Endometrial microvascular endothelial cells (primary cell): ENCODE data around the gene PRKD3. TPM values are rescaled to one million over a fixed set of nuclear protein-coding genes. Genes with fewer than 3 reads are reported as not detected.

Source experiments
- in situ Hi-C: cut with HindIII; loops from 2 replicates; pipeline ENCODE4 v1.10.0; 2017; ENCODE audit warnings: low sequenced_read_pairs, low pct_unique_long_range_greater_than_20kb; ENCODE audit errors: inconsistent ontology term
- total RNA-seq: library from RNA; depleted of rRNA; stranded (reverse); fragments of >200 nt; gene quantifications from one replicate; pipeline ENCODE4 v1.2.3, GENCODE V29; 2015; ENCODE audit errors: inconsistent ontology term

PRKD3 gene
- 49.6 TPM for total RNA-seq

DNA sequence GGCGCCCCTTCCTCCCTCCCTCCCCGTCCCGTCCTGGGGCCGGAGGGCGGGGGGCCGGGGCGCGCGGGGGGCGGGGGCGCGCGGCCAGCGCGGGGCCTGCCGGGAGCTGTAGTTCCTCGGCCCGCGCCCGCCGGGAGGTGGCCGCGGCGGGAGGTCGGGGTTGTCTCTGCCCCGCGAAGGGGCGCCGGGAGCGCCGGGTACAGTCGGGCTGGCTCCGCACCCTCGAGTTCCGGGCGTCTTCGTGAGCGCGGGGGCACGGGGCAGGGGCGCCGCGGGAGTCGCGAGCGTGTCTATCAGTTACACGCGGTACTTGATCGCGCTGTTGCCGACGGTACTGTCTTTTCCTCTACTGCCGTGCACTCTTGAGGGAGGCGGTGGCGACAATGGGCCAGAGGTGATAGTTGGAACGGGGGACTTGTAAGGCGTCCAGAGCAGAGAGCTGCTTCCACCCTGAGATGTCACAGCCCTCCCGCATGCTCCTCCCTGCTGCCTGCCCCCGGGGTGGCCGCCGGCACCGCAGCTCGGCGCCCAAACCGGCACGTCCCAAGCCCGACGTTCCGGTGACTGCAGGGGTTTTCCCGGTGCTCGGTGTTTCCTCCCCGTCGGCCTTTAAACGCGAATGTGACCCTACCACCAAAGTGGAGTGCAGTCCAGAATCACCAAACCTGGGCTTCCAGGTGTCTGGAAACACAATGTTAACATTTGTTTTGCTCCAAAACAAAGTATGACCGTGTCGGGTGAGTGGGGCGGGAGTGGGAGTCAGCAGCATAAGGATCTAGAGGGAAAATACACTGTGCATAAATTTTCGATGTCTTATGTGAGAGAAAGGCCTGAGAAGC is at the start of gene PRKD3:
Gene PRKD3 (minus strand): TSS at position 48 of the 839 bp plus-strand sequence. CDS start 8,309 bp downstream, outside the sequence.
- in situ Hi-C loops = no loop called here

- in situ Hi-C loops = no loop called here
Observed at GRCh38 chr2:37372000-37372399, 47.4 kb upstream of the PRKD3 start.

GRCh38 chr2:37370666-37371065 is 46.0 kb upstream of the PRKD3 start:
- in situ Hi-C loops = no loop called here

- in situ Hi-C loops = no loop called here
Observed at GRCh38 chr2:37367984-37368383, 43.4 kb upstream of the PRKD3 start.

- in situ Hi-C loops = no loop called here
Observed at GRCh38 chr2:37367310-37367709, 42.7 kb upstream of the PRKD3 start.

GRCh38 chr2:37366773-37367172 is 42.1 kb upstream of the PRKD3 start:
- in situ Hi-C loops = no loop called here

DNA sequence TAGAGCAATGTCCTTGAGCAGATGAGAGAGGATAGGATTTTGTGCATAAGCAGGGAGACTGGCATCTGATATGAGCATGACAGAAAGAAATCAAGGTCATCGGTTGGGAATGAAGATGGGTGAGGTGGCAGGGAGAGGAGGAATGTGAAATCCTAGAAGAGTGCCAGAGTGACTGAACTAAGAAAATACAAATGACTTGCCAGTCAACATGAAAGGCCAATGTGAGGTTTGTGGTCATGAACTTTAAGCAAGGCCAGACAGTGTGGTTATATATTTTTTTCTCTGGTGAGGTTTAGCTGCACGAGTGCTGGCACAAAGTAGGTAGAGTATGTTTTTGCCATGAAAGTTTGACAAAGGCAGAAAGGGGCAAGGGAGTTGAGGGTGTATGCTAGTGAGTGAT is 41.0 kb upstream of the PRKD3 start:
- in situ Hi-C loops = no loop called here

- in situ Hi-C loops = no loop called here
Observed at GRCh38 chr2:37364351-37364750, 39.7 kb upstream of the PRKD3 start.

GRCh38 chr2:37361994-37362698 is 37.5 kb upstream of the PRKD3 start:
- in situ Hi-C loops = no loop called here

DNA sequence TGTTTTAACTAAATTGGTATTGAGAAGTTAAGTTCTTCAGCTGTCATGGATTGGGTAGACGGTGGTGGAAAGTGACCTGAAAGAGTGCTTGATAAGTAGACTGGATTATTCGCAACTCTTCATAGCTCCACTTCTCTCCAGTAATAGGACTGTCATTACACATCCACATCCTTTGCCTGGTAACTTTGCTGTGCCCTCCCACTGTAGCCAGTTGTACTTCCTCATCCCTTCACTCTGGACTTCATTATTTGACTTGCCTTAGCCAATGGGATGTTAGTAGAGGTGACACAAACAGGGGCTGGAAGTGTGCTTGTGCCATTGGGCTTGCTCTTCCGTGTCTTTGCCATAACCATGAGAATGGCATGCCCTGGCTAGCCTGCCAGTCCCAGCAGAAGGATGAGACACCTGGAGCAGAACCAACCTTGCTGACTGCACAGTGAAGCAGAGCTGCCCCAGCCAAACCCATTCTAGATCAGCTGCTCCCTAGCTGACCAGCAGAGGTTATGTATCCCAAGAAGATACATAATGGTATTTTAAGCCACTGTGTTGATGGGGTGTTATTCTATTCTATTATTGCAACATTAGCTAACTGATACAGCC is 36.7 kb upstream of the PRKD3 start:
- in situ Hi-C loops = no loop called here

DNA sequence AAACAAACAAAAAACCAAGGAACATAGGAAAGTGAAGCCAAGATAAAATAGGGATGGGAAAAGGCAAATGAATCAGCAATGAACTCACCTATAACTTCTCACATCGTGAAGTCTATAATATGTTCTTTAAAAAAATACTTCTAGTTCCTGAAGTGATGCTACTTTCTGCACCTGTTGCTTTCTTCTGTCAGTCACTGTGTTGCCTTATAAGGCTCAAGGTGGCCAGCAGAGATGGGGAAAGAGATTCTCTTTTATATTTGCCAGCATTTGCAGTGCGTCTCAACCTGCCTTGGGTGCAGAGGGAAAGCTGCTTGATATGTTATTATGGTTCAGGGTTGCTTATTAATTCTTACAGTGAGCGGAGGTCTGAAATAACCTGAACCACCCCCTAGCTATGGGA is 33.8 kb upstream of the PRKD3 start:
- in situ Hi-C loops = no loop called here

GRCh38 chr2:37357530-37357929 is 32.9 kb upstream of the PRKD3 start:
- in situ Hi-C loops = no loop called here

GRCh38 chr2:37357069-37357468 is 32.4 kb upstream of the PRKD3 start:
- in situ Hi-C loops = no loop called here

GRCh38 chr2:37356299-37356698 is 31.7 kb upstream of the PRKD3 start:
- in situ Hi-C loops = no loop called here

GRCh38 chr2:37355735-37356134 is 31.1 kb upstream of the PRKD3 start:
- in situ Hi-C loops = no loop called here

DNA sequence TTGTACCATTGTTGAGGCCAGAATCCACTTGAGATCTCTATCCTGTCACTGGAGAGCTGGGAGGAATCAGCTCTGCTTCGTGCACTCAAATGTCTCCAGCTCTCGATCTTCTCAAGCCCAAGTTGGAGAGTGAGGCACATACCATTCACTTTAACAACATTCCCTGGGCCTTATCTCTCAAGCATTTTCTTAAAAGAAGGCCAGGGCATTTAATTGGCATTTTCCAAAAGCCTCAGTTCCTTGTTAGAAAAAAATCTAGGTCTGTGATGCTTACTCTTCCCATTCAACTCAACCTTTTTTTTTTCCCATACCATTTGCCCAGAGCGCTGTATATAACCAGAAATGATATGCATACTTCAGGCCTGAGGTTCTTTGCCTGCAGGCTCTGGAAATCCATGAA is 29.9 kb upstream of the PRKD3 start:
- in situ Hi-C loops = no loop called here

DNA sequence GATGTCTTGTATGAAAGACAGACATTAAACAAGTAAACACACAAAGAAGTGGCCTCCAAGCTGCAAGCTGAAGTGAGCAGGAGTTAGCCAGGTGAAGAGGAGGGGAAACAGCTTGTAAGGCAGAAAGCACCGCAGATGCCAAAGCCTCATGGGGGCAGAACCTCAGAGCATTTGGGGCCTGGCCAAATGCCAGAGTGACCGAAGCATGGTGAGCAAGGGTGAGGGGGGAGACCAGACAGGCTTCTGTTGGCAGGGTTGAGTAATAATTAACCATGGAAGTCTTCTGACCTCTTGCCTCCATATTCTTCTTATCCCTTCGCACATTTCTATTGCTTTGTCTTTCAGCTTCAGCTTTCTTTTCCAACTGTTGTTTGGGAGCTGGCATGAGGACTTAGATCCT is 25.4 kb upstream of the PRKD3 start:
- in situ Hi-C loops = no loop called here

- in situ Hi-C loops = no loop called here
Observed at GRCh38 chr2:37349231-37349860, 24.7 kb upstream of the PRKD3 start.

DNA sequence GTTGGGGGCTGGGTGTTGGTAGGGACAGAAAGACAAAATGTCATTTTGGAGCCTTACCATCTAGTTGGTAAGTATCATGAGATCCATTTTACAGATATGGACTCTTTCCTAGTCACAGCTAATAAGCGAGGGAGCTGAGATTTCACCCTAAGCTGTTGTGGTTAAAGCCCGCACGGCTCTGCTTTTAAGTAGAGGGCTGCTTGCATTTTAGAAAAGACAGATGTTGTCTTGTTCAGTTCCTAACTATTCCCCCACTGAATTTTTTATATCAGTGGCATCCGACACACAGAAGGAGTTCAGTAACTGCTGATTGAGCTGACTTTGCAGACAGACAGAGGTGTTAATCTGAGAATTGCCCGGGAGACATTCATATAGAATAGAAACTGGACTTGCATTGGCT is 23.5 kb upstream of the PRKD3 start:
- in situ Hi-C loops = no loop called here
